Prostate gland (tissue), 2 donors: ENCODE data around the gene PPP2R2D.

Experiments
- POLR2A ChIP-seq: fragments of 450-650 bp; IDR thresholded peaks from one replicate; pipeline ENCODE4 v1.6.1; 2016; ENCODE audit warnings: antibody characterized with exemption, mild to moderate bottlenecking
- POLR2AphosphoS5 ChIP-seq: sonication (generic); formaldehyde crosslinking; IDR thresholded peaks from one replicate; pipeline ENCODE4 v1.6.1; 2017; ENCODE audit warnings: antibody characterized with exemption
- TF ChIP-seq, protein P1 (sequence below), 4 experiments: fragments of 200-600 bp in 2 of 4; fragments of 450-650 bp in 2 of 4; sonication (generic) in 2 of 4; IDR thresholded peaks; 1 replicate in 3 of 4; 2 replicates in 1 of 4; pipeline ENCODE4 v1.5.1; 2016 to 2019; ENCODE audit warnings: antibody characterized with exemption in 4 of 4, mild to moderate bottlenecking in 2 of 4, moderate library complexity in 2 of 4

DNA sequence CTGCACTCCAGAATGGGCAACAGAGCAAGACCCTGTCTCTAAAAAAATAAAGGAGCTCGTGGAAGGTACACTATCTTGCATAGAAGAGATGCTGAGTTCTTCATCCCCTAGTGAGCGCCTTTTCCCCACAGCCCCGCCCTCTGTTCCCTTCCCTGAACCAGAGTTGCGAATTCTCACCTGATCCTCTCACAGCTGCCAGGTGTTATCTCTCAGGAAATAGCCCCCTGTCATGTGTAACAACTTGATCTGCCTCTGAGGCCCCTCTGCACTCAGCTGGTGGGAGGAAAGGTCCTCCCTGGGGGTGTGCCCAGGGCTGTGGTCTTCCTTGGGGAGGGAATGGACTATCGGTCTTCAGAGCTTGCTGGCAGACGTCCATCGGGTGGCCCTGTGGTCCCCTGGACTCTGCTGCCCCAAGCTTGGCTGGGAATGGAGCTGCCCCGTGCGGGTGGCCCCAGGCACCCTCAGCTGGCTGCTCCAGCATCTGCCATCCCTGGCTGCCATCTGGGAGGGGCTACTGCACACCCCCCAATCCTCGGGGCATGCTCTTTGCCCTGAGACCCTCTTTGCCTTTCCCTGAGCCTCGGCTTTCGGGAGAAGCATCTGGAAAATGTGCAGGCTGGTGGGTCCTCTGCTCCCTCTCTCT lies 102.6 kb downstream of the PPP2R2D start:
- TF ChIP-seq, protein P1, sequence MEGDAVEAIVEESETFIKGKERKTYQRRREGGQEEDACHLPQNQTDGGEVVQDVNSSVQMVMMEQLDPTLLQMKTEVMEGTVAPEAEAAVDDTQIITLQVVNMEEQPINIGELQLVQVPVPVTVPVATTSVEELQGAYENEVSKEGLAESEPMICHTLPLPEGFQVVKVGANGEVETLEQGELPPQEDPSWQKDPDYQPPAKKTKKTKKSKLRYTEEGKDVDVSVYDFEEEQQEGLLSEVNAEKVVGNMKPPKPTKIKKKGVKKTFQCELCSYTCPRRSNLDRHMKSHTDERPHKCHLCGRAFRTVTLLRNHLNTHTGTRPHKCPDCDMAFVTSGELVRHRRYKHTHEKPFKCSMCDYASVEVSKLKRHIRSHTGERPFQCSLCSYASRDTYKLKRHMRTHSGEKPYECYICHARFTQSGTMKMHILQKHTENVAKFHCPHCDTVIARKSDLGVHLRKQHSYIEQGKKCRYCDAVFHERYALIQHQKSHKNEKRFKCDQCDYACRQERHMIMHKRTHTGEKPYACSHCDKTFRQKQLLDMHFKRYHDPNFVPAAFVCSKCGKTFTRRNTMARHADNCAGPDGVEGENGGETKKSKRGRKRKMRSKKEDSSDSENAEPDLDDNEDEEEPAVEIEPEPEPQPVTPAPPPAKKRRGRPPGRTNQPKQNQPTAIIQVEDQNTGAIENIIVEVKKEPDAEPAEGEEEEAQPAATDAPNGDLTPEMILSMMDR (IDR thresholded peaks at IDR 0.05): no peak
- TF ChIP-seq POLR2A (no peak), POLR2AphosphoS5 (no peak)
